GM12878 (cell line): ENCODE measurements around the gene MACROD2. TPM values are rescaled to one million over a fixed set of nuclear protein-coding genes. Genes with fewer than 3 reads are reported as not detected.

ENCODE experiments used
- ATAC-seq: fragments of 200-7000 bp; cut with Tn5 transposase; 3 replicates; pipeline ENCODE4 v1.9.1; 2020; ENCODE audit warnings: mild to moderate bottlenecking, moderate library complexity
- BruUV-seq: library from RNA; stranded (reverse); fragments of 400-500 nt; replicated peaks from 2 replicates; lab custom pipeline; 2021; lab: Mats Ljungman, UMichigan
- CTCF ChIA-PET: fragments of 300-600 bp; sonication (Branson Sonifier 250); formaldehyde crosslinking; extraction: SDS; loops from one replicate; lab custom pipeline; 2021; ENCODE audit warnings: inconsistent platforms; lab: Yijun Ruan, JAX
- POLR2A ChIA-PET: fragments of 350-600 bp; formaldehyde crosslinking; extraction: SDS; loops from one replicate; lab custom pipeline; 2021; ENCODE audit warnings: inconsistent platforms; lab: Charles Lee
- RAD21 ChIA-PET: fragments of 300-600 bp; sonication (Branson Sonifier 250); formaldehyde crosslinking; loops from one replicate; lab custom pipeline; 2023; ENCODE audit warnings: antibody characterized with exemption; ENCODE audit not compliant: unreplicated experiment; lab: Charles Lee
- SMC1A ChIA-PET: fragments of 300-600 bp; sonication (Branson Sonifier 250); formaldehyde crosslinking; loops from one replicate; lab custom pipeline; 2023; ENCODE audit not compliant: unreplicated experiment, uncharacterized antibody; lab: Charles Lee
- DNase-seq: peaks from one replicate; pipeline ENCODE4 v3.0.0-alpha.2; 2011; ENCODE audit warnings: low read depth, low spot score
- FAIRE-seq: peaks from 3 replicates; lab custom pipeline; 2011; peaks lifted over from hg19 to GRCh38; lab: Jason Lieb, UNC
- H2AFZ ChIP-seq: 2 replicates; pipeline ENCODE4 v1.6.0; 2011; ENCODE audit warnings: low read depth, low read length, control low read depth; ENCODE audit not compliant: control insufficient read depth
- H3K27ac ChIP-seq: 2 replicates; pipeline ENCODE4 v1.5.1; 2011; ENCODE audit warnings: control low read depth; ENCODE audit not compliant: control insufficient read depth, insufficient read depth
- H3K27me3 ChIP-seq, 2 experiments: replicated peaks in 1 of 2; 2 replicates each; pipeline versions ENCODE4 v1.6.0 to v1.6.1; 2011; ENCODE audit warnings: low read length in 1 of 2; ENCODE audit not compliant: control insufficient read depth in 2 of 2, insufficient read depth in 2 of 2
- H3K36me3 ChIP-seq, 2 experiments: 2 replicates each; pipeline ENCODE4 v1.5.1; 2011; ENCODE audit warnings: low read length in 1 of 2; ENCODE audit not compliant: control insufficient read depth in 2 of 2, insufficient read depth in 2 of 2
- H3K4me1 ChIP-seq: 2 replicates; pipeline ENCODE4 v1.6.1; 2011; ENCODE audit warnings: mild to moderate bottlenecking, low read length, moderate library complexity, mixed read lengths; ENCODE audit not compliant: control insufficient read depth, insufficient read depth
- H3K4me2 ChIP-seq: 2 replicates; pipeline ENCODE4 v1.6.0; 2011; ENCODE audit warnings: control low read depth; ENCODE audit not compliant: control insufficient read depth, insufficient read depth
- H3K4me3 ChIP-seq: fragments of 200-600 bp; sonication (generic); 2 replicates; pipeline ENCODE4 v1.5.1; 2016
- H3K79me2 ChIP-seq: 2 replicates; pipeline ENCODE4 v1.6.0; 2011; ENCODE audit warnings: low read length; ENCODE audit not compliant: control insufficient read depth, insufficient read depth
- H3K9ac ChIP-seq: 2 replicates; pipeline ENCODE4 v1.8.0; 2011; ENCODE audit warnings: low read length, control low read depth, mixed read lengths; ENCODE audit not compliant: control insufficient read depth, insufficient read depth
- H3K9me3 ChIP-seq: replicated peaks from 3 replicates; pipeline ENCODE4 v1.5.1; 2011; ENCODE audit warnings: mild to moderate bottlenecking, low read length; ENCODE audit not compliant: control insufficient read depth, insufficient read depth
- H4K20me1 ChIP-seq: 2 replicates; pipeline ENCODE4 v1.6.0; 2011; ENCODE audit not compliant: control insufficient read depth, insufficient read depth
- ASH2L ChIP-seq: fragments of 300-600, 200-600 bp; sonication (generic); IDR thresholded peaks from 2 replicates; pipeline ENCODE4 v1.6.1; 2017; ENCODE audit warnings: low read depth, mild to moderate bottlenecking, borderline replicate concordance
- EZH2 ChIP-seq: IDR thresholded peaks from 2 replicates; pipeline ENCODE4 v1.6.1; 2012; ENCODE audit warnings: low read depth, mild to moderate bottlenecking, control low read depth, inconsistent platforms, low read length, borderline replicate concordance; ENCODE audit not compliant: control insufficient read depth
- HDGF ChIP-seq: fragments of 450-650 bp; IDR thresholded peaks from 2 replicates; pipeline ENCODE4 v1.6.1; 2016; ENCODE audit warnings: antibody characterized with exemption
- HSF1 ChIP-seq: fragments of 150-350 bp; IDR thresholded peaks from 2 replicates; pipeline ENCODE4 v1.6.1; 2014; ENCODE audit warnings: mild to moderate bottlenecking, low read depth, low read length
- JUNB ChIP-seq: IDR thresholded peaks from 2 replicates; pipeline ENCODE4 v1.6.1; 2016; ENCODE audit warnings: antibody characterized with exemption, mild to moderate bottlenecking
- NRF1 ChIP-seq: conservative IDR thresholded peaks from 2 replicates; pipeline ENCODE4 v1.6.1; 2011; ENCODE audit warnings: mild to moderate bottlenecking, low read depth, low read length, improper control_type of control experiment
- PAX5 ChIP-seq: IDR thresholded peaks from 2 replicates; pipeline ENCODE4 v1.6.1; 2011; ENCODE audit warnings: low read depth, low read length, borderline replicate concordance
- PAX8 ChIP-seq: fragments of 450-650 bp; IDR thresholded peaks from 2 replicates; pipeline ENCODE4 v1.6.1; 2017; ENCODE audit warnings: mild to moderate bottlenecking, moderate library complexity
- PML ChIP-seq: IDR thresholded peaks from 2 replicates; pipeline ENCODE4 v1.6.1; 2012; ENCODE audit warnings: low read length, inconsistent platforms
- PRDM15 ChIP-seq: fragments of 450-650 bp; formaldehyde crosslinking; IDR thresholded peaks from 2 replicates; pipeline ENCODE4 v1.4.0; 2020; ENCODE audit warnings: mild to moderate bottlenecking, moderate library complexity
- RAD51 ChIP-seq: fragments of 450-650 bp; IDR thresholded peaks from 2 replicates; pipeline ENCODE4 v1.6.1; 2016; ENCODE audit warnings: moderate library complexity, mild to moderate bottlenecking, inconsistent platforms
- RUNX3 ChIP-seq: IDR thresholded peaks from 2 replicates; pipeline ENCODE4 v1.6.1; 2012; ENCODE audit warnings: low read length, inconsistent platforms
- SMAD5 ChIP-seq: IDR thresholded peaks from 2 replicates; pipeline ENCODE4 v1.6.1; 2016; ENCODE audit warnings: antibody characterized with exemption, low read depth
- STAT1 ChIP-seq: fragments of 450-650 bp; conservative IDR thresholded peaks from 2 replicates; pipeline ENCODE4 v1.6.1; 2014; ENCODE audit warnings: antibody characterized with exemption, mild to moderate bottlenecking
- YBX1 ChIP-seq: fragments of 450-650 bp; IDR thresholded peaks from 2 replicates; pipeline ENCODE4 v1.6.1; 2016; ENCODE audit warnings: antibody characterized with exemption
- YY1 ChIP-seq: IDR thresholded peaks from 2 replicates; pipeline ENCODE4 v1.6.1; 2011; ENCODE audit warnings: low read depth, mild to moderate bottlenecking, low read length
- WGBS: methylation state at CpG from one replicate; pipeline ENCODE4 v1.1.6; 2016; ENCODE audit warnings: low lambda C conversion rate; ENCODE audit not compliant: insufficient replicate concordance, insufficient coverage; ENCODE audit errors: missing lambda C conversion rate; 5-methylcytosine and 5-hydroxymethylcytosine counted together
- in situ Hi-C: fragments of 300-500 bp; cut with MboI; formaldehyde crosslinking; loops from 9 replicates; pipeline ENCODE4 v1.14.3; 2018; ENCODE audit warnings: mixed read lengths
- intact Hi-C: fragments of 100-400 bp; cut with micrococcal nuclease; formaldehyde crosslinking; loops from one replicate; pipeline ENCODE4 v1.14.2; 2022; ENCODE audit not compliant: unreplicated experiment
- polyA plus RNA-seq, 11 experiments: library from polyadenylated mRNA; depleted of rRNA in 4 of 11; unstranded in 6 of 11; stranded (reverse) in 5 of 11; fragments of >200 nt; fragmentation: Nextera tagmentation in 4 of 11; fragmentation: Illumina TruSeq in 1 of 11; extraction: Ambion mirVana in 4 of 11; extraction: Trizol in 1 of 11; gene quantifications; 1 replicate in 1 of 11; 2 replicates in 10 of 11; pipeline versions ENCODE4 v1.2.1 to v1.2.3, GENCODE V29; 2011 to 2016; ENCODE audit warnings: inconsistent platforms in 2 of 11, missing spikeins in 2 of 11, low read depth in 1 of 11
- total RNA-seq, 4 experiments: library from RNA; depleted of rRNA in 3 of 4; stranded (reverse); fragments of >200 nt in 3 of 4; fragmentation: Illumina TruSeq in 1 of 4; extraction: Trizol in 1 of 4; gene quantifications; 2 replicates each; pipeline versions ENCODE4 v1.2.1 to v1.2.3, GENCODE V29; 2013 to 2021
- TF ChIP-seq, protein P1 (sequence below): IDR thresholded peaks from 2 replicates; pipeline ENCODE4 v1.6.1; 2011; ENCODE audit warnings: low read depth, mild to moderate bottlenecking, low read length, moderate library complexity, borderline replicate concordance; ENCODE audit errors: extremely low read depth
- TF ChIP-seq, protein P2 (sequence below): IDR thresholded peaks from 2 replicates; pipeline ENCODE4 v1.6.1; 2012; ENCODE audit warnings: mild to moderate bottlenecking, low read depth, low read length

Gene MACROD2
- total and polyA plus RNA-seq, 10 of the 15 experiments (the other 5 are each of a cell fraction or from before 2014, with no cell fraction given) = 1.1 to 21.5 (median 2.2) TPM

GRCh38 chr20:15033269-15033668 is 1038.0 kb downstream of the MACROD2 start:
- TF ChIP-seq RAD51 (no peak), STAT1 (no peak), PAX5 (no peak), HDGF (no peak), RUNX3 (no peak), ASH2L (no peak), NRF1 (no peak), PAX8 (no peak), PRDM15 (no peak), HSF1 (no peak), YBX1 (no peak), PML (no peak), SMAD5 (no peak), YY1 (no peak), EZH2 (no peak), JUNB (no peak)
- TF ChIP-seq, protein P1, sequence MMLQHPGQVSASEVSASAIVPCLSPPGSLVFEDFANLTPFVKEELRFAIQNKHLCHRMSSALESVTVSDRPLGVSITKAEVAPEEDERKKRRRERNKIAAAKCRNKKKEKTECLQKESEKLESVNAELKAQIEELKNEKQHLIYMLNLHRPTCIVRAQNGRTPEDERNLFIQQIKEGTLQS = no peak
- TF ChIP-seq, protein P2, sequence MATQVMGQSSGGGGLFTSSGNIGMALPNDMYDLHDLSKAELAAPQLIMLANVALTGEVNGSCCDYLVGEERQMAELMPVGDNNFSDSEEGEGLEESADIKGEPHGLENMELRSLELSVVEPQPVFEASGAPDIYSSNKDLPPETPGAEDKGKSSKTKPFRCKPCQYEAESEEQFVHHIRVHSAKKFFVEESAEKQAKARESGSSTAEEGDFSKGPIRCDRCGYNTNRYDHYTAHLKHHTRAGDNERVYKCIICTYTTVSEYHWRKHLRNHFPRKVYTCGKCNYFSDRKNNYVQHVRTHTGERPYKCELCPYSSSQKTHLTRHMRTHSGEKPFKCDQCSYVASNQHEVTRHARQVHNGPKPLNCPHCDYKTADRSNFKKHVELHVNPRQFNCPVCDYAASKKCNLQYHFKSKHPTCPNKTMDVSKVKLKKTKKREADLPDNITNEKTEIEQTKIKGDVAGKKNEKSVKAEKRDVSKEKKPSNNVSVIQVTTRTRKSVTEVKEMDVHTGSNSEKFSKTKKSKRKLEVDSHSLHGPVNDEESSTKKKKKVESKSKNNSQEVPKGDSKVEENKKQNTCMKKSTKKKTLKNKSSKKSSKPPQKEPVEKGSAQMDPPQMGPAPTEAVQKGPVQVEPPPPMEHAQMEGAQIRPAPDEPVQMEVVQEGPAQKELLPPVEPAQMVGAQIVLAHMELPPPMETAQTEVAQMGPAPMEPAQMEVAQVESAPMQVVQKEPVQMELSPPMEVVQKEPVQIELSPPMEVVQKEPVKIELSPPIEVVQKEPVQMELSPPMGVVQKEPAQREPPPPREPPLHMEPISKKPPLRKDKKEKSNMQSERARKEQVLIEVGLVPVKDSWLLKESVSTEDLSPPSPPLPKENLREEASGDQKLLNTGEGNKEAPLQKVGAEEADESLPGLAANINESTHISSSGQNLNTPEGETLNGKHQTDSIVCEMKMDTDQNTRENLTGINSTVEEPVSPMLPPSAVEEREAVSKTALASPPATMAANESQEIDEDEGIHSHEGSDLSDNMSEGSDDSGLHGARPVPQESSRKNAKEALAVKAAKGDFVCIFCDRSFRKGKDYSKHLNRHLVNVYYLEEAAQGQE = no peak
- TF ChIP-seq, all 136 proteins: peak for 0
- Histone ChIP-seq H3K27me3 (no peaks in the 10 kb centered on the region), H3K9ac (no peak overlapping the region), H2AFZ (no peak overlapping the region), H3K79me2 (no peaks in the 10 kb centered on the region), H3K4me3 (no peak overlapping the region), H3K27ac (no peak overlapping the region), H3K4me2 (no peak overlapping the region), H3K36me3 (no peaks in the 10 kb centered on the region), H3K4me1 (no peaks in the 10 kb centered on the region), H4K20me1 (no peaks in the 10 kb centered on the region), H3K9me3 (no peaks in the 10 kb centered on the region; the same call in 2 of the 3 replicates)
- intact Hi-C loops (no loop called here), in situ Hi-C loops (no loop called here)
- ChIA-PET RAD21 (no interaction called here), POLR2A (no interaction called here), CTCF (no interaction called here), SMC1A (no interaction called here)
- ATAC-seq (no peak), FAIRE-seq (no peak), DNase-seq (no peak)
- 25% methylated on average over 4 of the region's 4 CpGs for WGBS
- no TSS peak for BruUV-seq
